ENCODE results near the gene FAS.

DNA sequence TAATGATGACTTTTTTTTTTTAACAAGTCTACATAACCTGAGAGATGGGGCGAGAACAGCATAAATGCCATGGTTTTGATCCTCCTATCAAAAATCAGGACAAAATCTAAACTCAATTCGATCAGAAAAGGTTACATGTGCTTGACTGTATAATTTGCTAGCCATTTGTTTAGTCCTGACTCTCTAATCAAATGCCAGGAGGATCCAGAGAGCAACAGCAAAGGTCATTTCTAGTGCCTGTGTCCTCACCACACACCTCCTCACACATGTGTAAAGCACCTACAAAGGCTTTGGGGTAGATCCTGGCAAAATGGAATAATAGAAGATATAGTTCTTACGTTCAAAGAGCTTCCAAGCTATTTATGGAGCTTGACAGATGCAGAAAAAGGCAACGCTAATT is 11.0 kb upstream of the FAS start:
- TF ChIP-seq, protein P1, sequence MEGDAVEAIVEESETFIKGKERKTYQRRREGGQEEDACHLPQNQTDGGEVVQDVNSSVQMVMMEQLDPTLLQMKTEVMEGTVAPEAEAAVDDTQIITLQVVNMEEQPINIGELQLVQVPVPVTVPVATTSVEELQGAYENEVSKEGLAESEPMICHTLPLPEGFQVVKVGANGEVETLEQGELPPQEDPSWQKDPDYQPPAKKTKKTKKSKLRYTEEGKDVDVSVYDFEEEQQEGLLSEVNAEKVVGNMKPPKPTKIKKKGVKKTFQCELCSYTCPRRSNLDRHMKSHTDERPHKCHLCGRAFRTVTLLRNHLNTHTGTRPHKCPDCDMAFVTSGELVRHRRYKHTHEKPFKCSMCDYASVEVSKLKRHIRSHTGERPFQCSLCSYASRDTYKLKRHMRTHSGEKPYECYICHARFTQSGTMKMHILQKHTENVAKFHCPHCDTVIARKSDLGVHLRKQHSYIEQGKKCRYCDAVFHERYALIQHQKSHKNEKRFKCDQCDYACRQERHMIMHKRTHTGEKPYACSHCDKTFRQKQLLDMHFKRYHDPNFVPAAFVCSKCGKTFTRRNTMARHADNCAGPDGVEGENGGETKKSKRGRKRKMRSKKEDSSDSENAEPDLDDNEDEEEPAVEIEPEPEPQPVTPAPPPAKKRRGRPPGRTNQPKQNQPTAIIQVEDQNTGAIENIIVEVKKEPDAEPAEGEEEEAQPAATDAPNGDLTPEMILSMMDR (IDR thresholded peaks at IDR 0.05), result no peak
- TF ChIP-seq POLR2A (IDR thresholded peaks at IDR 0.05), result no peak

Data from heart left ventricle (tissue), 13 donors.